GM06990 (cell line): ENCODE measurements around the gene NOB1.

Experiments
- DNase-seq: peaks from one replicate; pipeline ENCODE4 v3.0.0-alpha.2; 2011; ENCODE audit not compliant: insufficient read length; ENCODE audit errors: extremely low read depth
- H3K27me3 ChIP-seq: replicated peaks from 2 replicates; pipeline ENCODE4 v1.6.0; 2011; ENCODE audit warnings: low read length; ENCODE audit not compliant: control insufficient read depth, insufficient read depth
- H3K36me3 ChIP-seq: 2 replicates; pipeline ENCODE4 v1.5.1; 2011; ENCODE audit warnings: low read length; ENCODE audit not compliant: control insufficient read depth, insufficient read depth
- H3K4me3 ChIP-seq: replicated peaks from 2 replicates; pipeline ENCODE4 v1.5.1; 2011; ENCODE audit warnings: low read depth, mild to moderate bottlenecking, control low read depth, low read length
- CTCF ChIP-seq: IDR thresholded peaks from 2 replicates; pipeline ENCODE4 v1.5.1; 2011; ENCODE audit warnings: low read length, control low read depth, mild to moderate bottlenecking, inconsistent platforms; ENCODE audit not compliant: insufficient read depth, poor library complexity, severe bottlenecking

The NOB1 gene

GRCh38 chr16:69727916-69728270 lies 26.8 kb downstream of the NOB1 start:
- DNase-seq = no peak
- H3K4me3 ChIP-seq = no peak overlapping the region
- H3K36me3 ChIP-seq = no peaks in the 10 kb centered on the region; the same call in 1 of the 2 replicates
- H3K27me3 ChIP-seq = no peaks in the 10 kb centered on the region
- no peak for TF ChIP-seq CTCF

- no peak for TF ChIP-seq CTCF
- peak within 1 kb of the TSS; percentile 65 for H3K4me3 ChIP-seq
- peak; percentile 94 for DNase-seq
- H3K27me3 ChIP-seq = no peaks in the 10 kb centered on the region
- H3K36me3 ChIP-seq = no peaks in the 10 kb centered on the region; the same call in 1 of the 2 replicates
Measured at GRCh38 chr16:69726313-69727060, 28.2 kb downstream of the NOB1 start, which contains the start of gene NQO1. NQO1 (minus strand) TSS chr16:69726560; CDS start chr16:69726439, 121 bp downstream.

GRCh38 chr16:69725480-69726312 lies 29.0 kb downstream of the NOB1 start:
- H3K4me3 ChIP-seq = peak overlapping the region; percentile 65
- no peaks in the 10 kb centered on the region; the same call in 1 of the 2 replicates for H3K36me3 ChIP-seq
- no peak for DNase-seq
- no peaks in the 10 kb centered on the region for H3K27me3 ChIP-seq
- no peak for TF ChIP-seq CTCF

- Histone ChIP-seq H3K4me3 (no peak overlapping the region), H3K36me3 (no peaks in the 10 kb centered on the region; the same call in 1 of the 2 replicates), H3K27me3 (no peaks in the 10 kb centered on the region)
- no peak for TF ChIP-seq CTCF
- DNase-seq = no peak
Measured at GRCh38 chr16:69724981-69725479, 29.7 kb downstream of the NOB1 start.

GRCh38 chr16:69724414-69724873 lies 30.3 kb downstream of the NOB1 start:
- TF ChIP-seq CTCF = no peak
- Histone ChIP-seq H3K36me3 (no peaks in the 10 kb centered on the region; the same call in 1 of the 2 replicates), H3K4me3 (no peak overlapping the region), H3K27me3 (no peaks in the 10 kb centered on the region)
- DNase-seq = no peak
